Ishikawa (cell line): ENCODE data around the gene NOX3.

ENCODE experiments used
- CEBPB ChIP-seq: IDR thresholded peaks from 2 replicates; pipeline ENCODE4 v1.6.1; 2012
- CREB1 ChIP-seq: IDR thresholded peaks from 2 replicates; pipeline ENCODE4 v1.6.1; 2012; ENCODE audit warnings: low read depth
- EGR1 ChIP-seq: IDR thresholded peaks from 2 replicates; pipeline ENCODE4 v1.6.1; 2012
- EP300 ChIP-seq: IDR thresholded peaks from 2 replicates; pipeline ENCODE4 v1.6.1; 2012; ENCODE audit warnings: borderline replicate concordance
- FOXM1 ChIP-seq: IDR thresholded peaks from 2 replicates; pipeline ENCODE4 v1.6.1; 2012; ENCODE audit warnings: low read depth, borderline replicate concordance
- NFIC ChIP-seq: IDR thresholded peaks from 2 replicates; pipeline ENCODE4 v1.6.1; 2012
- RAD21 ChIP-seq: IDR thresholded peaks from 2 replicates; pipeline ENCODE4 v1.6.1; 2012; ENCODE audit warnings: low read depth
- TAF1 ChIP-seq: IDR thresholded peaks from 2 replicates; pipeline ENCODE4 v1.6.1; 2012; ENCODE audit warnings: low read depth, mild to moderate bottlenecking
- TCF12 ChIP-seq: IDR thresholded peaks from 2 replicates; pipeline ENCODE4 v1.6.1; 2012; ENCODE audit warnings: low read depth
- TEAD4 ChIP-seq: IDR thresholded peaks from 2 replicates; pipeline ENCODE4 v1.6.1; 2012
- YY1 ChIP-seq: IDR thresholded peaks from 2 replicates; pipeline ENCODE4 v1.6.1; 2012; ENCODE audit warnings: low read depth
- ZBTB7A ChIP-seq: IDR thresholded peaks from 2 replicates; pipeline ENCODE4 v1.6.1; 2012; ENCODE audit warnings: low read depth
- TF ChIP-seq, protein P1 (sequence below): IDR thresholded peaks from 2 replicates; pipeline ENCODE4 v1.6.1; 2012; ENCODE audit warnings: low read depth, mild to moderate bottlenecking
- TF ChIP-seq, protein P2 (sequence below): IDR thresholded peaks from 2 replicates; pipeline ENCODE4 v1.6.1; 2012
- TF ChIP-seq, protein P3 (sequence below): IDR thresholded peaks from 2 replicates; pipeline ENCODE4 v1.6.1; 2012

The NOX3 gene

DNA sequence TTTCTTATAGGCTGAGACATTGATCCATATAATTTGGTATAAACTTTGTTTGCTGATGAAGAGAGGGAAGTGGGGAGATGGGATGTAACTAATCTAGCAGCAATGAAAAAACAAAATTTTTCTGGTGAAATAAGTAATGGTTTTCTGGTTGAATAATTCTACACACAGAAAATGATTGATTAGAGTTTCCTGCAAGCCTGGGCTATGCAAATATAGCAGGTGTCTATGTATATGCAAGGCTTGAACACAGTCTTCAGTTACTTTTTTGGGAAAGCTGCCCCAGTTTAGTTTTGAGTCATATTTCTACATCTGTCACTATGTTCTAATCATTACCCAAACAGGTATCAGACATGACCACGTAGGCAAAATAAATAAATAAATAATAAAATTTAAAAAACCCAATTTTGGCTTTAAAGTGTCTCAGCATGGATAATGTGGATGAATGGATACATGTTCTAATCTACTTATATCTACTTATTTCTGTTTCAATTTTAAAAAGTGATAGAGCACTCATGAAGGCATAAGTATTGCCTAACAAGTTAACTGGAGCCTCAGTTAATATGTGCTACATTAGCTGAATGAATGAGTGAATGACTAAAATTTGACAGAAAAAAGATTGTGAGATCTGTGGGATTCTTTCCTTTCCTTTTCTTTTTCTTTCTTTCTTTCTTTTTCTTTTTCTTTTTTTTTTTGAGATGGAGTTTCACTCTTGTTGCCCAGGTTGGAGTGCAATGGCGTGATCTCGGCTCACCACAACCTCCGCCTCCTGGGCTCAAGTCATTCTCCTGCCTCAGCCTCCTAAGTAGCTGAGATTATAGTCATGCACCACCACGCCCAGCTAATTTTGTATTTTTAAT is 104.1 kb downstream of the NOX3 start:
- TF ChIP-seq EGR1: no peak
- TF ChIP-seq NFIC: no peak
- TF ChIP-seq FOXM1: no peak
- TF ChIP-seq ZBTB7A: no peak
- TF ChIP-seq TAF1: no peak
- TF ChIP-seq, protein P1, sequence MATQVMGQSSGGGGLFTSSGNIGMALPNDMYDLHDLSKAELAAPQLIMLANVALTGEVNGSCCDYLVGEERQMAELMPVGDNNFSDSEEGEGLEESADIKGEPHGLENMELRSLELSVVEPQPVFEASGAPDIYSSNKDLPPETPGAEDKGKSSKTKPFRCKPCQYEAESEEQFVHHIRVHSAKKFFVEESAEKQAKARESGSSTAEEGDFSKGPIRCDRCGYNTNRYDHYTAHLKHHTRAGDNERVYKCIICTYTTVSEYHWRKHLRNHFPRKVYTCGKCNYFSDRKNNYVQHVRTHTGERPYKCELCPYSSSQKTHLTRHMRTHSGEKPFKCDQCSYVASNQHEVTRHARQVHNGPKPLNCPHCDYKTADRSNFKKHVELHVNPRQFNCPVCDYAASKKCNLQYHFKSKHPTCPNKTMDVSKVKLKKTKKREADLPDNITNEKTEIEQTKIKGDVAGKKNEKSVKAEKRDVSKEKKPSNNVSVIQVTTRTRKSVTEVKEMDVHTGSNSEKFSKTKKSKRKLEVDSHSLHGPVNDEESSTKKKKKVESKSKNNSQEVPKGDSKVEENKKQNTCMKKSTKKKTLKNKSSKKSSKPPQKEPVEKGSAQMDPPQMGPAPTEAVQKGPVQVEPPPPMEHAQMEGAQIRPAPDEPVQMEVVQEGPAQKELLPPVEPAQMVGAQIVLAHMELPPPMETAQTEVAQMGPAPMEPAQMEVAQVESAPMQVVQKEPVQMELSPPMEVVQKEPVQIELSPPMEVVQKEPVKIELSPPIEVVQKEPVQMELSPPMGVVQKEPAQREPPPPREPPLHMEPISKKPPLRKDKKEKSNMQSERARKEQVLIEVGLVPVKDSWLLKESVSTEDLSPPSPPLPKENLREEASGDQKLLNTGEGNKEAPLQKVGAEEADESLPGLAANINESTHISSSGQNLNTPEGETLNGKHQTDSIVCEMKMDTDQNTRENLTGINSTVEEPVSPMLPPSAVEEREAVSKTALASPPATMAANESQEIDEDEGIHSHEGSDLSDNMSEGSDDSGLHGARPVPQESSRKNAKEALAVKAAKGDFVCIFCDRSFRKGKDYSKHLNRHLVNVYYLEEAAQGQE: no peak
- no peak for TF ChIP-seq TCF12
- TF ChIP-seq, protein P2, sequence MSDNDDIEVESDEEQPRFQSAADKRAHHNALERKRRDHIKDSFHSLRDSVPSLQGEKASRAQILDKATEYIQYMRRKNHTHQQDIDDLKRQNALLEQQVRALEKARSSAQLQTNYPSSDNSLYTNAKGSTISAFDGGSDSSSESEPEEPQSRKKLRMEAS: no peak
- TF ChIP-seq YY1: no peak
- TF ChIP-seq, protein P3, sequence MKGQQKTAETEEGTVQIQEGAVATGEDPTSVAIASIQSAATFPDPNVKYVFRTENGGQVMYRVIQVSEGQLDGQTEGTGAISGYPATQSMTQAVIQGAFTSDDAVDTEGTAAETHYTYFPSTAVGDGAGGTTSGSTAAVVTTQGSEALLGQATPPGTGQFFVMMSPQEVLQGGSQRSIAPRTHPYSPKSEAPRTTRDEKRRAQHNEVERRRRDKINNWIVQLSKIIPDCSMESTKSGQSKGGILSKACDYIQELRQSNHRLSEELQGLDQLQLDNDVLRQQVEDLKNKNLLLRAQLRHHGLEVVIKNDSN: no peak
- TF ChIP-seq CREB1: no peak
- no peak for TF ChIP-seq CEBPB

DNA sequence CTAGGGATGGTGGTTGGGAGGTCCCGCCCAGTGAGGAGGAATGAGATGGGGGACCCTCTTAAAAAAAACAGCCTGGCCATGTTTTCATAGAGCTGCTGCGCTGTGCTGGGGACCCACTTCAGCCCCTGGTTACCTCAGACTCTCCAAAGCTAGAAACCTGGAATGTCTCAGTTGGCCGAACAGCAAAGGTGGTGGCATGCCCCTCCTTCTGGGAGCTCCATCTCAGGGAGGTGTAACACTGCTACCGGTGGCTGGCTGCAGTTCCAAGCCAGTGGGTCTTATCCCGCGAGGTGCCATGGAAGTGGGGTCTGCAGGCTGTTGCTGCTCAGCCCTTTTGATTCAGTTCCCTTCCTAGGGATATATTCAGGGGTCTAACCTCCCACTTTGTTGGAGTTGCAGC is 105.7 kb downstream of the NOX3 start:
- TF ChIP-seq TEAD4: no peak
- no peak for TF ChIP-seq CEBPB
- no peak for TF ChIP-seq RAD21
- no peak for TF ChIP-seq YY1
- TF ChIP-seq TCF12: no peak

DNA sequence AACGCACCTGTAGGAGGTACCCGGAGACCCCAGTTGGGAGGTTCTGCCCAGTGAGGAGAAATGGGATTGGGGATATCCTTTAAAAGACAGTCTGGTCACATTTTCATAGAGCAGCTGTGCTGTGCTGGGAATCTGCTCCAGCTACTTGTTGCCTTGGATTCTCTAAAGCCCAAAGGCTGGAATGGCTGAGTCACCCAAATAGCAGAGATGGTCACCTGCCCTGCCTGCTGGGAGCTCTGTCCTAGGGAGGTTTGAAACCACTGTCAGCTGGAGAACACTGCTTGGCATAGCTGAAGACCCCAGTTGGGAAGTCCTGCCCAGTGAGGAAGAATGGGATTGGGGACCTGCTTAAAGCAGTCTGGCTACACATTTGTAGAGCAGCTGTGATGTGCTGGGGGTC is 106.5 kb downstream of the NOX3 start:
- TF ChIP-seq TCF12 (no peak), YY1 (no peak), NFIC (no peak)
- TF ChIP-seq, protein P1: no peak

DNA sequence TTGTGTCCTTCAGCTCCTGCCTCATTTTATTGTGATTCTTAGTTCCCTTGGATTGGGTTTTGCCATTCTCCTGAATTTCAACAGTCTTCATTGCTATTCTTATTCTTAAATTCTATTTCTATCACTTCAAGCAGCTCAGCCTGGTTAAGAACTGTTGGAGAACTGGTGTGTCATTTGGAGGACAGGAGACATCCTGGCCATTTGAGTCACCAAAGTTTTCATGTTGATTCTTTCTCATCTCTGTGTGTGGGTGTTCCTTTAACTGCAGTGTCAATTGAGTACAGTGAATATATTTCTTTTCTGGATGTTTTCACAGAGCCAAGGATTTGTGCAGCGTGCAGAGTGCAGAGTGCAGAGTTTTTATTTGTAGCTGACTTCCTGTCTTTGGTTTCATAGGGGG is 107.8 kb downstream of the NOX3 start:
- no peak for TF ChIP-seq TCF12
- no peak for TF ChIP-seq NFIC
- TF ChIP-seq RAD21: no peak
- no peak for TF ChIP-seq FOXM1
- TF ChIP-seq CREB1: no peak
- no peak for TF ChIP-seq CEBPB
- no peak for TF ChIP-seq TAF1
- TF ChIP-seq ZBTB7A: no peak
- TF ChIP-seq YY1: no peak
- TF ChIP-seq TEAD4: no peak
- TF ChIP-seq EP300: no peak
- TF ChIP-seq, protein P3: no peak

DNA sequence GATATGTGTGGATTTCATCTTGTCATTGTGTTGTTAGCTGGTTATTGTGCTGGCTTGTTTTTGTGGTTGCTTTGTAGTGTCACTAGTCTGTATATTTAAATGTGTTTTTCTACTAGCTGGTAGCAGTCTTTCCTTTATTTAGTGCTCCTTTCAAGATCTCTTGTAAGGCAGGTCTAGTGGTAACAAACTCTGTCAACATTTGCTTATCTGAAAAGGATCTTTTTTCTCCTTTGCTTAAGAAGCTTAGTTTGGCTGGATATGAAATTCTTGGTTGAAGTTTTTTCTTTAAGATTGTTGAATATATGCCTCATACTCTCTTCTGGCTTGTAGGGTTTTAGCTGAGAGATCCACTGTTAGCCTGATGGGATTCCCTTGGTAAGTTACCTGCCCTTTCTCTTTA is 108.7 kb downstream of the NOX3 start:
- no peak for TF ChIP-seq NFIC
- TF ChIP-seq, protein P3: no peak
- no peak for TF ChIP-seq CREB1
- TF ChIP-seq TCF12: no peak
- TF ChIP-seq, protein P2: no peak
- no peak for TF ChIP-seq TEAD4
